Tibial nerve (tissue), 4 donors: Measurements from ENCODE around the gene CNPPD1. TPM values are rescaled to one million over a fixed set of nuclear protein-coding genes. Genes with fewer than 3 reads are reported as not detected.
A peak's percentile ranks its signal among the peaks of the same experiment; 100 is the strongest.

Source experiments
- DNase-seq, 2 donors: peaks; one replicate each; pipeline ENCODE4 v3.0.0-alpha.2; 2019; ENCODE audit warnings: low spot score in 2 of 2
- H3K27ac ChIP-seq, 4 donors: fragments of 200-600 bp; sonication (generic) in 3 of 4; one replicate each; pipeline ENCODE4 v1.5.1; 2017 to 2019; ENCODE audit warnings: mild to moderate bottlenecking in 1 of 4
- H3K27me3 ChIP-seq, 2 donors: fragments of 200-600 bp; sonication (generic) in 1 of 2; one replicate each; pipeline versions ENCODE4 v1.5.1 to v1.6.0; 2017 to 2019
- H3K36me3 ChIP-seq, 3 donors: fragments of 200-600 bp; sonication (generic); one replicate each; pipeline ENCODE4 v1.5.1; 2018 to 2019
- H3K4me1 ChIP-seq, 4 donors: fragments of 200-600 bp; sonication (generic) in 3 of 4; one replicate each; pipeline ENCODE4 v1.5.1; 2017 to 2019
- H3K4me3 ChIP-seq, 4 donors: fragments of 200-600 bp; sonication (generic) in 3 of 4; one replicate each; pipeline ENCODE4 v1.5.1; 2017 to 2019; ENCODE audit warnings: mild to moderate bottlenecking in 1 of 4, moderate library complexity in 1 of 4
- H3K9me3 ChIP-seq, 4 donors: fragments of 200-600 bp; sonication (generic) in 3 of 4; one replicate each; pipeline ENCODE4 v1.5.1; 2017 to 2019
- CTCF ChIP-seq, 5 experiments: fragments of 200-600 bp in 3 of 5; fragments of 450-650 bp in 2 of 5; sonication (generic) in 3 of 5; IDR thresholded peaks; one replicate each; pipeline ENCODE4 v1.5.1; 2016 to 2019; ENCODE audit warnings: antibody characterized with exemption in 5 of 5, mild to moderate bottlenecking in 3 of 5, moderate library complexity in 2 of 5
- EP300 ChIP-seq, 2 donors: sonication (generic); formaldehyde crosslinking; IDR thresholded peaks; one replicate each; pipeline ENCODE4 v1.6.1; 2017; ENCODE audit warnings: antibody characterized with exemption in 2 of 2, mild to moderate bottlenecking in 1 of 2
- POLR2A ChIP-seq, 2 donors: fragments of 450-650 bp; IDR thresholded peaks; one replicate each; pipeline ENCODE4 v1.6.1; 2017; ENCODE audit warnings: antibody characterized with exemption in 2 of 2, mild to moderate bottlenecking in 2 of 2, moderate library complexity in 2 of 2
- WGBS, 2 donors: methylation state at CpG; one replicate each; pipeline ENCODE4 v1.1.5; 2018; 5-methylcytosine and 5-hydroxymethylcytosine counted together
- total RNA-seq, 4 donors: library from RNA; depleted of rRNA; stranded (reverse); fragments of >200 nt; gene quantifications; one replicate each; pipeline ENCODE4 v1.1.0, GENCODE V29; 2016

Gene CNPPD1
- total RNA-seq, 4 donors from 2014 or later: 38.8 to 51.3 (median 49.4) TPM

GRCh38 chr2:219178377-219179175, 1.9 kb upstream of the CNPPD1 start:
- 5% methylated on average over 32 to 42 of the region's 45 CpGs for WGBS, 2 donors
- Histone ChIP-seq H3K4me1 (peaks cover 3 to 42% (median 25%) of the 10 kb centered on the region in 4 donors), H3K4me3 (peak overlapping the region; percentile 83 to 94 (median 90)), H3K36me3 (peaks cover 0 to 57% (median 23%) of the 10 kb centered on the region in 3 donors), H3K9me3 (no peaks in the 10 kb centered on the region), H3K27ac (peak overlapping the region; percentile 92 to 99 (median 98)), H3K27me3 (no peaks in the 10 kb centered on the region)
- peak; percentile 39 to 40 for DNase-seq
- TF ChIP-seq POLR2A (IDR thresholded peaks at IDR 0.05): no peak
- TF ChIP-seq CTCF (IDR thresholded peaks at IDR 0.05): peak in 1 of 5 experiments; percentile 1

GRCh38 chr2:219177552-219178376, 1.0 kb upstream of the CNPPD1 start, which contains the start of gene RETREG2:
TSS of gene RETREG2 (plus strand) at chr2:219178275. CDS start at chr2:219178353, 78 bp downstream.
- H3K27me3 ChIP-seq: no peaks in the 10 kb centered on the region
- H3K27ac ChIP-seq: peak within 1 kb of the TSS; percentile 92 to 99 (median 98)
- 1% methylated on average over 38 to 46 of the region's 67 CpGs for WGBS, 2 donors
- DNase-seq: peak; percentile 68 to 87
- peaks cover 3 to 41% (median 25%) of the 10 kb centered on the region in 4 donors for H3K4me1 ChIP-seq
- H3K36me3 ChIP-seq: peaks cover 0 to 57% (median 21%) of the 10 kb centered on the region in 3 donors
- TF ChIP-seq CTCF (IDR thresholded peaks at IDR 0.05): peak; percentile 28 to 71 (median 66)
- TF ChIP-seq EP300 (IDR thresholded peaks at IDR 0.05): peak; percentile 58 to 100
- TF ChIP-seq POLR2A (IDR thresholded peaks at IDR 0.05): peak; percentile 98 to 99
- H3K4me3 ChIP-seq: peak within 1 kb of the TSS; percentile 83 to 94 (median 92)
- no peaks in the 10 kb centered on the region for H3K9me3 ChIP-seq

GRCh38 chr2:219175928-219176817, 552 bp downstream of the CNPPD1 start:
- DNase-seq: peak; percentile 21 to 34
- no peaks in the 10 kb centered on the region for H3K27me3 ChIP-seq
- WGBS, 2 donors: 2 to 5% methylated on average over 18 to 41 of the region's 45 CpGs
- peaks cover 0 to 52% (median 23%) of the 10 kb centered on the region in 3 donors for H3K36me3 ChIP-seq
- H3K4me3 ChIP-seq: peak overlapping the region; percentile 83 to 94 (median 92)
- H3K4me1 ChIP-seq: peaks cover 3 to 45% (median 29%) of the 10 kb centered on the region in 4 donors
- H3K9me3 ChIP-seq: no peaks in the 10 kb centered on the region
- TF ChIP-seq EP300 (IDR thresholded peaks at IDR 0.05) (no peak), CTCF (IDR thresholded peaks at IDR 0.05) (peak in 2 of 5 experiments; percentile 12 to 16)
- H3K27ac ChIP-seq: peak overlapping the region; percentile 92 to 99 (median 98)

- Histone ChIP-seq H3K9me3 (no peaks in the 10 kb centered on the region), H3K27me3 (no peaks in the 10 kb centered on the region), H3K36me3 (peaks cover 0 to 45% (median 19%) of the 10 kb centered on the region in 3 donors), H3K4me1 (peaks cover 3 to 52% (median 34%) of the 10 kb centered on the region in 4 donors), H3K4me3 (peak overlapping the region; percentile 83 to 94 (median 92)), H3K27ac (peak overlapping the region in 3 of 4 donors; percentile 98 to 99 (median 98))
- no peak for DNase-seq
- no peak for TF ChIP-seq POLR2A (IDR thresholded peaks at IDR 0.05)
- WGBS, 2 donors: 78% methylated on average over 7 of the region's 7 CpGs
Observed at GRCh38 chr2:219175486-219175885, 1.2 kb downstream of the CNPPD1 start.

- TF ChIP-seq EP300 (IDR thresholded peaks at IDR 0.05): no peak
- no peak for TF ChIP-seq CTCF (IDR thresholded peaks at IDR 0.05)
- no peak for TF ChIP-seq POLR2A (IDR thresholded peaks at IDR 0.05)
- no peaks in the 10 kb centered on the region for H3K9me3 ChIP-seq
- peaks cover 0 to 38% (median 19%) of the 10 kb centered on the region in 3 donors for H3K36me3 ChIP-seq
- H3K4me1 ChIP-seq: peaks cover 3 to 51% (median 32%) of the 10 kb centered on the region in 4 donors
- H3K27ac ChIP-seq: peak overlapping the region in 1 of 4 donors; percentile 98
- 85% methylated on average over 7 of the region's 7 CpGs for WGBS, 2 donors
- no peak for DNase-seq
- no peaks in the 10 kb centered on the region for H3K27me3 ChIP-seq
- H3K4me3 ChIP-seq: no peak overlapping the region
Observed at GRCh38 chr2:219174801-219175200, 1.9 kb downstream of the CNPPD1 start.
